Femur (tissue), 1 donor: ENCODE results near the gene CST3.
"Not testable (repeated sequence)": the region's sequence is repeated elsewhere in the genome, so short reads cannot be mapped to it uniquely, and the experiment has no call there.

Experiments used
- DNase-seq: peaks from one replicate; pipeline ENCODE4 v3.0.0-alpha.2; 2017

Gene CST3

GRCh38 chr20:23640671-23641667 is 3.2 kb upstream of the CST3 start:
- DNase-seq = no peak

GRCh38 chr20:23640018-23640601 is 2.4 kb upstream of the CST3 start:
- no peak for DNase-seq

- DNase-seq = no peak
Observed at GRCh38 chr20:23639490-23639958, 1.8 kb upstream of the CST3 start.

GRCh38 chr20:23638309-23638708 is 554 bp upstream of the CST3 start:
- no peak for DNase-seq

GRCh38 chr20:23636908-23637281 is 860 bp downstream of the CST3 start:
- DNase-seq = no peak

GRCh38 chr20:23636182-23636907 is 1.4 kb downstream of the CST3 start:
- no peak for DNase-seq

GRCh38 chr20:23635768-23636090 is 2.0 kb downstream of the CST3 start:
- DNase-seq = not testable (repeated sequence)

- no peak for DNase-seq
Observed at GRCh38 chr20:23634985-23635767, 2.6 kb downstream of the CST3 start.

GRCh38 chr20:23634044-23634801 is 3.5 kb downstream of the CST3 start:
- DNase-seq = no peak

- no peak for DNase-seq
Observed at GRCh38 chr20:23632711-23633573, 4.8 kb downstream of the CST3 start.

- no peak for DNase-seq
Observed at GRCh38 chr20:23631981-23632710, 5.6 kb downstream of the CST3 start.

GRCh38 chr20:23631226-23631822 is 6.4 kb downstream of the CST3 start:
- DNase-seq = no peak

- no peak for DNase-seq
Observed at GRCh38 chr20:23630392-23630849, 7.3 kb downstream of the CST3 start.

GRCh38 chr20:23629542-23630391 is 8.0 kb downstream of the CST3 start:
- DNase-seq = no peak

- DNase-seq = no peak
Observed at GRCh38 chr20:23629017-23629541, 8.7 kb downstream of the CST3 start.

- DNase-seq = no peak
Observed at GRCh38 chr20:23628402-23629016, 9.2 kb downstream of the CST3 start.

GRCh38 chr20:23627501-23627900 is 10.3 kb downstream of the CST3 start:
- DNase-seq = no peak

GRCh38 chr20:23626040-23626620 is 11.6 kb downstream of the CST3 start:
- no peak for DNase-seq
